Vagina (tissue), 2 donors: ENCODE measurements around the gene SLC9A1.

ENCODE experiments used
- POLR2A ChIP-seq, 2 donors: fragments of 450-650 bp; IDR thresholded peaks; one replicate each; pipeline ENCODE4 v1.6.1; 2017; ENCODE audit warnings: antibody characterized with exemption in 2 of 2, mild to moderate bottlenecking in 2 of 2, moderate library complexity in 2 of 2
- TF ChIP-seq, protein P1 (sequence below), 3 experiments: fragments of 450-650 bp in 2 of 3; fragments of 200-600 bp in 1 of 3; sonication (generic) in 1 of 3; IDR thresholded peaks; one replicate each; pipeline ENCODE4 v1.5.1; 2017 to 2019; ENCODE audit warnings: antibody characterized with exemption in 3 of 3, mild to moderate bottlenecking in 2 of 3, moderate library complexity in 2 of 3

GRCh38 chr1:27058966-27059669 lies 95.8 kb downstream of the SLC9A1 start:
- TF ChIP-seq, protein P1, sequence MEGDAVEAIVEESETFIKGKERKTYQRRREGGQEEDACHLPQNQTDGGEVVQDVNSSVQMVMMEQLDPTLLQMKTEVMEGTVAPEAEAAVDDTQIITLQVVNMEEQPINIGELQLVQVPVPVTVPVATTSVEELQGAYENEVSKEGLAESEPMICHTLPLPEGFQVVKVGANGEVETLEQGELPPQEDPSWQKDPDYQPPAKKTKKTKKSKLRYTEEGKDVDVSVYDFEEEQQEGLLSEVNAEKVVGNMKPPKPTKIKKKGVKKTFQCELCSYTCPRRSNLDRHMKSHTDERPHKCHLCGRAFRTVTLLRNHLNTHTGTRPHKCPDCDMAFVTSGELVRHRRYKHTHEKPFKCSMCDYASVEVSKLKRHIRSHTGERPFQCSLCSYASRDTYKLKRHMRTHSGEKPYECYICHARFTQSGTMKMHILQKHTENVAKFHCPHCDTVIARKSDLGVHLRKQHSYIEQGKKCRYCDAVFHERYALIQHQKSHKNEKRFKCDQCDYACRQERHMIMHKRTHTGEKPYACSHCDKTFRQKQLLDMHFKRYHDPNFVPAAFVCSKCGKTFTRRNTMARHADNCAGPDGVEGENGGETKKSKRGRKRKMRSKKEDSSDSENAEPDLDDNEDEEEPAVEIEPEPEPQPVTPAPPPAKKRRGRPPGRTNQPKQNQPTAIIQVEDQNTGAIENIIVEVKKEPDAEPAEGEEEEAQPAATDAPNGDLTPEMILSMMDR (IDR thresholded peaks at IDR 0.05) = no peak
- TF ChIP-seq POLR2A (IDR thresholded peaks at IDR 0.05) = no peak
